ENCODE results near the gene CAT.
A peak's percentile ranks its signal among the peaks of the same experiment; 100 is the strongest.

The CAT gene

DNA sequence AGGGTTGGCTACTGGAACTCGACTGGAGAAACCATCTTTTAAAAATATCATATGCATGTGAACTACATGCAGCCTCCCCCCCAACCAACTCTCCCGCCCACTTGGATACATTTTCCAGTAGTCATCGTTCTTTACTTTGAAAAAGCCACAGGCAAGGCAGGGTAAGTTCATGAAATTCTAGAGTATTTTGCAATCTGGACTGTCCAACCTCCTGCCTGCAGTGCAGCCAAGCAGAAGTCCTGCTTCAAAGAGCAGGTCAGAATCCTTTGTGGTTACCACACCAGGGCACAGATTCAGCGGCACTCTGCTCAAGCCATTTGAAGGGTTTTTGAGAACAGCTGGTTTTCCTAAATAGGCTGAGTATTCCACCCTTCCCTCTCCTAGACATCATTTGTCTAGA is 62.8 kb downstream of the CAT start:
- no peak for ATAC-seq

- no peak for ATAC-seq
Measured at GRCh38 chr11:34501949-34502348, 63.2 kb downstream of the CAT start.

GRCh38 chr11:34502949-34503348 is 64.2 kb downstream of the CAT start:
- no peak for ATAC-seq

GRCh38 chr11:34505874-34506273 is 67.1 kb downstream of the CAT start:
- ATAC-seq = no peak

DNA sequence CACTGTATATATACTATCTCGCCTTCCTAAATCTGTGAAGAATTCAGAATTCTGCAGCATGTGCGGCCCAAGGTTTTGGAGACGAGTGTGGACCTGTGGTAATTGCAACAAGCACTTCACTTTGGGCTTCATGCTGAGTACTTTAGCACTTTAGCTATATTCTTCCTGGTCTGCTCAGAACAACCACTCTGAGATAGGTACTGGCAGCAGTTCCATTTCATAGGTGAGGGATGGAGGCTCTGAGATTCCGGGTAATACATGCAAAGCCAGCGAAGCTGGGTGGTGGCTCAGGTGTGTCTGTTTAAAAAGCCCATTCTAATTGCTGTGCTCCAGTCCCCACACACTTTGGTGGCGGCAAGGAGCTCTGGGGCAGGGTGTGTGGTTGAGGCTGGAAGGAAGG is 68.4 kb downstream of the CAT start:
- no peak for ATAC-seq

GRCh38 chr11:34507610-34508009 is 68.9 kb downstream of the CAT start:
- no peak for ATAC-seq

DNA sequence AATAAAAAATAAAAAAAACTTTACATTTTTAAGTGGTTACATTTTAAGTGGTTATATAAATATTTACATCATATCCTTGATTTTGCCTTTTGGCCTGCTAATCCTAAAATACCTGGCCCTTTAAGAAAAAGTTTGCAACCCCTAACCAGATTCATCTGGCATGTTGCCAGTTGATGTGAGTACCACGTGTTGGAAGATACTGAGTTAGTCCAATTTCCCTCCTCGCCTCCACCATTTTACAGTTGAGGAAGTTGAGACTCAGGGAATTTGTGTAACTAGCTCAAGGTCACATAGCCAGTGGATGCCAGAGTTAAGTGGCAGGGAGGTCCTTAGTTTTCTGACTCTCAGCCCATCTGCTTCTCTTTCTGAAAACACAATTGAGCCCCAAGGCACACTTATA is 69.8 kb downstream of the CAT start:
- no peak for ATAC-seq

GRCh38 chr11:34509336-34509876 is 70.7 kb downstream of the CAT start:
- no peak for ATAC-seq

DNA sequence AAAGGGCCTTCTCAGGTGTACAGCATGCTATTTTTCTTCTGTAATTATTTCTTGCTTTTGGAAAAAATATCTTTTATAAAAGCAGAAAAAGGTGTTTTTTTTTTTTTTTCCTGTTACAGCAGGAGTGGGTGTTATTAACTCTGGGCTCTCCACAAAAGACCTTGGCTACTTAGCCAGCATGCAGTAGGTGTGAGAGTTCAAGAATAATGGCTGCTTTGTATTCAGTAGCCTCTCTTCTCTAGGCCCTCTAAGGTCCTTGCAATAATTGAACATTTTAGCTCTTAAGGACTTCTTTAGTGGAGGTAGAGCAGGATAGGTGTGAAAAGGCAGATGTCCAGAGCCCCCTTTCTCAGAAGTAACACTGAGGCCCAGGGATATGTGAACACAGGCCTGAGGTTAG is 71.5 kb downstream of the CAT start:
- ATAC-seq = no peak

DNA sequence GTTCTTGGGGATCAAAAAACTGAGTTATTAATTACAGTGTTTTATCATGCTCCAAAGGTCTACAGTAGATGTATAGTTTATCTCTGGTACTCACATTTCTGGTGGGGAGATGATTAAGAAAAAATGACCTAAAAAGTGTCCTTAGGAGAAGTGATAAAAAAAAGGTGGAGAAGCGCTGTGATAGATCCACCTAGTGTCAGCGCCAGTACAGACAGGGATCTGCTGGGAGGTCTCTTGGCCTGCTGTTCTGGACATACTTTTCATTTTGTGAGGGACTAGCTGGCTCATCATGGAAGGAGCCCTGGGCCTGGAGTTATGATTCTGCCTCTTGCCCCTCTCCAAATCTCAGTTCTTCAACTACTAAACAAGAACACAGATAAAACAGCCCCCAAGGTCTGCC is 71.9 kb downstream of the CAT start:
- no peak for ATAC-seq

DNA sequence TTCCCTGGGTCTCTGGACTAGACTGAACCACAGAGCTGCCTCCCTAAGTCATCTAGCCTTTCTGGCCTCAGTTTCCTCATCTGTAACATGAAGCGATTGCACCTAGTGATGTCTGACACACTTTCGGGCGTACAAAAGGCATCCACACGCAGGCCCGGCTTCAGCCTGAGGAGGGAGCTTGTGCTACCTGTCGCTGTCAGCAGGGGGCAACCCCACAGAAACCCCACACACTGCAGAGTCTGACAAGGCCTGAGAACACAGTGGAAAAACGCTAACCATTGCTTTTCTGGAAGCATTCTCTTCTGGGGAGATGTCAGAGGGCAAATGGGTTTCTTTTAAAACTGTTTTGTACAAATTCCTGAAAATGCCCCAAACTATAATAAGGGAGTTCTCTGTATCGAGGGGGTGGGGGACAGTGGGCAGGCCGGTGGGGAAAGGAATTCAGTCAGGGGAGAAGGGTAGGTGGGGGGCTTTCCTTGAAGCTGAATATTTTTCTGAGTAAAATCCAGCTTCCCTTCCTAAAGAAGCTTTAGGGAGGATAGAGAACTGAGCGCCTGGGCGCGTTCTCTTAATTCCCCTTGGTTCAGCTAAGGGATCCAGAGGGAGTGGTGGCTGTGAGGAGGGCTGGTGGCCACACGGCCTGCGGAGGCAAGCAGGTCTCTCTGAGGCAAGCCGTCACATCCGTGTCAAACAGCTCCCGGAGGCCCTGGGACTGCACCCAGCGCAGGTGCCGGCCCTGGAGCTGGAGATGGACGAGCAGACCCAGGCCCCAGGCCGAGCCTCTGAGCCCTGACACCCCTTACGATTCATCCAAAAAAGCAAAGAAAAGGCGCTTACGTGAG is 74.3 kb downstream of the CAT start:
- ATAC-seq = peak; percentile 60 to 83

DNA sequence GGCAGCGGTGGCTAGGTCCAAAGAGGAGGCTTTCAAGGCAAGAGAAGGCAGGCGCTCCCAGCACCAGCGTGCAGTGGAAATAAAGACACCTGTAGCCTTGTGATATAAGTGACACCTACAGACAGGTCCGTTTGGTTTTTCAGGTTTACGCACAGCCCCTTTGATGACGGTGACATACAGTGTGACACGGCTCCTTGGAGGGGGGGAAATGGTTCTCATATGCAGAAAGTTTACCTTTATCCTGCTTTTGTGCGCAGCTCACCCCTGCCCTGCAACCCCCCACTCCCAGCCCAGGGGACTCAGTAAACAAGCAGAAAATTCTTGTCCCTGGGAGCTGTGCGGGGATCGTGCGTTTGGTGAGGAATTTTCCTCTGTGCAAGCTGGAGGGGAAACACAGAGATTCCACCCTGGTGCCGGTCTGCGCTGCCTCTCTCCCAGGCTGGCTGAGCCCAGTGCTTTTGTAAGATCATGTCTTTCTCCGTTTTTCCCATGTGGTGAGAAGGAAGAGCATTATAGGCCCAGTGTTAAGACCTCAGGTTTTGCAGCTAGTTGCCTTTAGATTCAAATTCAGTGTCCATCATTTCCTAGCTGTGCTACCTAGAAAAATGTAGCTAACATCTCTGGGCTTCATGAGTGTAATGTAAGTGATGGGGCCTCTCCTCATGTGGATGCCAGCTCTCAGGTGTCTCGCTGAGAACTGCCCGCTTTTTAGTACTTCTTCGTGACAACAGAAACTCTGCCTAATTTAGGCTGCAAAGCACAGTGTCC is 75.1 kb downstream of the CAT start, which contains the start of gene ELF5:
Gene ELF5, minus strand, starts transcription at position 113 of the 768 bp plus-strand sequence. CDS start 8,045 bp downstream, outside the sequence.
- ATAC-seq = no peak

- no peak for ATAC-seq
Measured at GRCh38 chr11:34514597-34514996, 75.9 kb downstream of the CAT start.

GRCh38 chr11:34516247-34517040 is 77.7 kb downstream of the CAT start:
- no peak for ATAC-seq

DNA sequence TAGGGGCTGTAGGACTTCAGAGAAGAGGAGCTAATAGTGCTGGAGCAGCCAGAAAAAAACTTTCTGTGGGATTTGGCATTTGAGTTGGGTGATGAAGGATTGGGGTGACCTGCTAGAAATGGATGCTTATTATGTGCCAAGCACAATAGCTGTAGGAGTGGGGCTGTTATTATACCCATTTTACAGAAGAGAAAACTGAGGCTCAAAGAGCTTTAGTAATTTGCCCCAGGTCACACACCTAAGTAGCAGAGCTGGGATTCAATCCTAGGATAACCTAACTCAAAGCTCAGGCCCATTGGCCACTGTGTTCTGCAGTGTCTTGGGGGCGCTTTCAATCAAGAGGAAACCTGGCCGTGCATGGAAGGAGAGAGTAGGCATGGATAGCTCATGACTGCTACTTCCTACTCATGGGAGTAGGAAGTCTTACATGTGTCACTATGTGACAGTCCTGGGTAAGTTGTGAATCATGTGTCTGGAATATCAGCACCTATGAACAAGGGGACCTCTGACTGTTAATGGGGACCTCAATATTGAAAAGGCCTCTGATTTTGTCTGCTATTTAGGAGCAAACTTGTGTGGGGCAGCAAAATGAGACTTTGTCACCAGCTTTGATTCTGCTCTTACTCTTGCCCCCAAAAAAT is 81.0 kb downstream of the CAT start:
- ATAC-seq = no peak

GRCh38 chr11:34521265-34521664 is 82.5 kb downstream of the CAT start:
- no peak for ATAC-seq

Data from activated CD4-positive, CD25-positive, alpha-beta regulatory T cell treated with anti-CD3 and anti-CD28 coated beads, Interleukin-2, amount 50 U/mL, for 24 hours (primary cell).